ENCODE measurements around the gene MUC6.

The MUC6 gene

DNA sequence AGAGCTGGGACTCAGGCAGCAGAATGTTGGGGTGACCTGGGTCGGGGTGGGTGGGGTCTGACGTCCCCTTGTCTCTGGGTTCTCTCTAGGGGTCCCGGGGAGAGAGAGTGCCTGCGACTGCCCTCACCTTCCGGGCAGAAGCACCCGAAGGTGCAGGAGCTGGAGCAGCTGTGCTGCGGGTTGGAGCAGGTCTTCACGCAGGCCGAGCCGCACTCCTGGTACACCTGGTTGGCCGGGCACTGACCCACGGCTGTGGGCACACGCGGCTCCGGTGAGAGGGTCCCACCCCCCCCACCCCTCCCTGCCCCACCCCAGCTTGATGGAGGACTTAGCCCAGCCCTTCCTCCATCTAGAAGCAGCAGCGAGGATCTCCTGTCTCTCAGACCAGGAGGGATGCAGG, 6.4 kb downstream of the MUC6 start:
- TF ChIP-seq ARNTL (CRISPR knock-in tag; IDR thresholded peaks at IDR 0.05; ENCODE audit: borderline replicate concordance, low read depth) (no peak), PPARA (CRISPR knock-in tag; IDR thresholded peaks at IDR 0.05; ENCODE audit: borderline replicate concordance) (no peak), TOX (CRISPR knock-in tag; IDR thresholded peaks at IDR 0.05; ENCODE audit: borderline replicate concordance) (no peak), ZC3H10 (CRISPR knock-in tag; IDR thresholded peaks at IDR 0.05) (no peak), OSR1 (CRISPR knock-in tag; IDR thresholded peaks at IDR 0.05) (no peak), CSDC2 (CRISPR knock-in tag; IDR thresholded peaks at IDR 0.05) (no peak), BACH2 (CRISPR knock-in tag; IDR thresholded peaks at IDR 0.05; ENCODE audit: borderline replicate concordance) (no peak), ZFP30 (CRISPR knock-in tag; IDR thresholded peaks at IDR 0.05) (no peak), ZNF8 (CRISPR knock-in tag; IDR thresholded peaks at IDR 0.05) (no peak)
- ATAC-seq = no peak

- TF ChIP-seq TCF4 (CRISPR knock-in tag; IDR thresholded peaks at IDR 0.05; ENCODE audit: borderline replicate concordance) (no peak), TOX (CRISPR knock-in tag; IDR thresholded peaks at IDR 0.05; ENCODE audit: borderline replicate concordance) (no peak), RARB (CRISPR knock-in tag; IDR thresholded peaks at IDR 0.05) (no peak), ARNTL (CRISPR knock-in tag; IDR thresholded peaks at IDR 0.05; ENCODE audit: borderline replicate concordance, low read depth) (no peak), ZC3H10 (CRISPR knock-in tag; IDR thresholded peaks at IDR 0.05) (no peak)
- TF ChIP-seq, protein P1, sequence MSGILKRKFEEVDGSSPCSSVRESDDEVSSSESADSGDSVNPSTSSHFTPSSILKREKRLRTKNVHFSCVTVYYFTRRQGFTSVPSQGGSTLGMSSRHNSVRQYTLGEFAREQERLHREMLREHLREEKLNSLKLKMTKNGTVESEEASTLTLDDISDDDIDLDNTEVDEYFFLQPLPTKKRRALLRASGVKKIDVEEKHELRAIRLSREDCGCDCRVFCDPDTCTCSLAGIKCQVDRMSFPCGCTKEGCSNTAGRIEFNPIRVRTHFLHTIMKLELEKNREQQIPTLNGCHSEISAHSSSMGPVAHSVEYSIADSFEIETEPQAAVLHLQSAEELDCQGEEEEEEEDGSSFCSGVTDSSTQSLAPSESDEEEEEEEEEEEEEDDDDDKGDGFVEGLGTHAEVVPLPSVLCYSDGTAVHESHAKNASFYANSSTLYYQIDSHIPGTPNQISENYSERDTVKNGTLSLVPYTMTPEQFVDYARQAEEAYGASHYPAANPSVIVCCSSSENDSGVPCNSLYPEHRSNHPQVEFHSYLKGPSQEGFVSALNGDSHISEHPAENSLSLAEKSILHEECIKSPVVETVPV (CRISPR knock-in tag; IDR thresholded peaks at IDR 0.05) = no peak
- no peak for ATAC-seq
These were observed 6.9 kb downstream of the MUC6 start for GRCh38 chr11:1029654-1030053.

- no peak for ATAC-seq
- no peak for TF ChIP-seq ZFP3 (CRISPR knock-in tag; IDR thresholded peaks at IDR 0.05)
- TF ChIP-seq OSR1 (CRISPR knock-in tag; IDR thresholded peaks at IDR 0.05) = no peak
- no peak for TF ChIP-seq CSDC2 (CRISPR knock-in tag; IDR thresholded peaks at IDR 0.05)
- TF ChIP-seq, protein P1 (CRISPR knock-in tag; IDR thresholded peaks at IDR 0.05) = no peak
- no peak for TF ChIP-seq ISL1 (CRISPR knock-in tag; IDR thresholded peaks at IDR 0.05)
- no peak for TF ChIP-seq BACH2 (CRISPR knock-in tag; IDR thresholded peaks at IDR 0.05; ENCODE audit: borderline replicate concordance)
- no peak for TF ChIP-seq SNAI2 (CRISPR knock-in tag; IDR thresholded peaks at IDR 0.05)
- TF ChIP-seq ZC3H10 (CRISPR knock-in tag; IDR thresholded peaks at IDR 0.05) = no peak
- no peak for TF ChIP-seq ZNF70 (CRISPR knock-in tag; IDR thresholded peaks at IDR 0.05)
- no peak for TF ChIP-seq TCF4 (CRISPR knock-in tag; IDR thresholded peaks at IDR 0.05; ENCODE audit: borderline replicate concordance)
- no peak for TF ChIP-seq ZNF8 (CRISPR knock-in tag; IDR thresholded peaks at IDR 0.05)
- no peak for TF ChIP-seq PPARA (CRISPR knock-in tag; IDR thresholded peaks at IDR 0.05; ENCODE audit: borderline replicate concordance)
- TF ChIP-seq, protein P2, sequence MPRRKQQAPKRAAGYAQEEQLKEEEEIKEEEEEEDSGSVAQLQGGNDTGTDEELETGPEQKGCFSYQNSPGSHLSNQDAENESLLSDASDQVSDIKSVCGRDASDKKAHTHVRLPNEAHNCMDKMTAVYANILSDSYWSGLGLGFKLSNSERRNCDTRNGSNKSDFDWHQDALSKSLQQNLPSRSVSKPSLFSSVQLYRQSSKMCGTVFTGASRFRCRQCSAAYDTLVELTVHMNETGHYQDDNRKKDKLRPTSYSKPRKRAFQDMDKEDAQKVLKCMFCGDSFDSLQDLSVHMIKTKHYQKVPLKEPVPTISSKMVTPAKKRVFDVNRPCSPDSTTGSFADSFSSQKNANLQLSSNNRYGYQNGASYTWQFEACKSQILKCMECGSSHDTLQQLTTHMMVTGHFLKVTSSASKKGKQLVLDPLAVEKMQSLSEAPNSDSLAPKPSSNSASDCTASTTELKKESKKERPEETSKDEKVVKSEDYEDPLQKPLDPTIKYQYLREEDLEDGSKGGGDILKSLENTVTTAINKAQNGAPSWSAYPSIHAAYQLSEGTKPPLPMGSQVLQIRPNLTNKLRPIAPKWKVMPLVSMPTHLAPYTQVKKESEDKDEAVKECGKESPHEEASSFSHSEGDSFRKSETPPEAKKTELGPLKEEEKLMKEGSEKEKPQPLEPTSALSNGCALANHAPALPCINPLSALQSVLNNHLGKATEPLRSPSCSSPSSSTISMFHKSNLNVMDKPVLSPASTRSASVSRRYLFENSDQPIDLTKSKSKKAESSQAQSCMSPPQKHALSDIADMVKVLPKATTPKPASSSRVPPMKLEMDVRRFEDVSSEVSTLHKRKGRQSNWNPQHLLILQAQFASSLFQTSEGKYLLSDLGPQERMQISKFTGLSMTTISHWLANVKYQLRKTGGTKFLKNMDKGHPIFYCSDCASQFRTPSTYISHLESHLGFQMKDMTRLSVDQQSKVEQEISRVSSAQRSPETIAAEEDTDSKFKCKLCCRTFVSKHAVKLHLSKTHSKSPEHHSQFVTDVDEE (CRISPR knock-in tag; IDR thresholded peaks at IDR 0.05) = no peak
- TF ChIP-seq PATZ1 (CRISPR knock-in tag; IDR thresholded peaks at IDR 0.05; ENCODE audit: borderline replicate concordance) = no peak
- TF ChIP-seq, protein P3, sequence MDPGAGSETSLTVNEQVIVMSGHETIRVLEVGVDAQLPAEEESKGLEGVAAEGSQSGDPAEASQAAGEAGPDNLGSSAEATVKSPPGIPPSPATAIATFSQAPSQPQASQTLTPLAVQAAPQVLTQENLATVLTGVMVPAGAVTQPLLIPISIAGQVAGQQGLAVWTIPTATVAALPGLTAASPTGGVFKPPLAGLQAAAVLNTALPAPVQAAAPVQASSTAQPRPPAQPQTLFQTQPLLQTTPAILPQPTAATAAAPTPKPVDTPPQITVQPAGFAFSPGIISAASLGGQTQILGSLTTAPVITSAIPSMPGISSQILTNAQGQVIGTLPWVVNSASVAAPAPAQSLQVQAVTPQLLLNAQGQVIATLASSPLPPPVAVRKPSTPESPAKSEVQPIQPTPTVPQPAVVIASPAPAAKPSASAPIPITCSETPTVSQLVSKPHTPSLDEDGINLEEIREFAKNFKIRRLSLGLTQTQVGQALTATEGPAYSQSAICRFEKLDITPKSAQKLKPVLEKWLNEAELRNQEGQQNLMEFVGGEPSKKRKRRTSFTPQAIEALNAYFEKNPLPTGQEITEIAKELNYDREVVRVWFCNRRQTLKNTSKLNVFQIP (CRISPR knock-in tag; IDR thresholded peaks at IDR 0.05; ENCODE audit: borderline replicate concordance, low read depth) = no peak
- TF ChIP-seq ESRRG (CRISPR knock-in tag; IDR thresholded peaks at IDR 0.05) = no peak
- TF ChIP-seq, protein P4, sequence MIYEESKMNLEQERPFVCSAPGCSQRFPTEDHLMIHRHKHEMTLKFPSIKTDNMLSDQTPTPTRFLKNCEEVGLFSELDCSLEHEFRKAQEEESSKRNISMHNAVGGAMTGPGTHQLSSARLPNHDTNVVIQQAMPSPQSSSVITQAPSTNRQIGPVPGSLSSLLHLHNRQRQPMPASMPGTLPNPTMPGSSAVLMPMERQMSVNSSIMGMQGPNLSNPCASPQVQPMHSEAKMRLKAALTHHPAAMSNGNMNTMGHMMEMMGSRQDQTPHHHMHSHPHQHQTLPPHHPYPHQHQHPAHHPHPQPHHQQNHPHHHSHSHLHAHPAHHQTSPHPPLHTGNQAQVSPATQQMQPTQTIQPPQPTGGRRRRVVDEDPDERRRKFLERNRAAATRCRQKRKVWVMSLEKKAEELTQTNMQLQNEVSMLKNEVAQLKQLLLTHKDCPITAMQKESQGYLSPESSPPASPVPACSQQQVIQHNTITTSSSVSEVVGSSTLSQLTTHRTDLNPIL (CRISPR knock-in tag; IDR thresholded peaks at IDR 0.05; ENCODE audit: low read depth) = no peak
- no peak for TF ChIP-seq ZFP30 (CRISPR knock-in tag; IDR thresholded peaks at IDR 0.05)
- TF ChIP-seq RARB (CRISPR knock-in tag; IDR thresholded peaks at IDR 0.05) = no peak
These were observed 7.5 kb downstream of the MUC6 start for GRCh38 chr11:1029051-1029450.

All from SK-N-SH treated with all-trans-retinoic acid at 6 μM for 48 hours (cell line).